Measurements from ENCODE around the gene TPM2. TPM values are rescaled to one million over a fixed set of nuclear protein-coding genes. Genes with fewer than 3 reads are reported as not detected.
A peak's percentile ranks its signal among the peaks of the same experiment; 100 is the strongest.

The TPM2 gene
- polyA plus RNA-seq, 1 donor from 2014 or later: not detected

DNA sequence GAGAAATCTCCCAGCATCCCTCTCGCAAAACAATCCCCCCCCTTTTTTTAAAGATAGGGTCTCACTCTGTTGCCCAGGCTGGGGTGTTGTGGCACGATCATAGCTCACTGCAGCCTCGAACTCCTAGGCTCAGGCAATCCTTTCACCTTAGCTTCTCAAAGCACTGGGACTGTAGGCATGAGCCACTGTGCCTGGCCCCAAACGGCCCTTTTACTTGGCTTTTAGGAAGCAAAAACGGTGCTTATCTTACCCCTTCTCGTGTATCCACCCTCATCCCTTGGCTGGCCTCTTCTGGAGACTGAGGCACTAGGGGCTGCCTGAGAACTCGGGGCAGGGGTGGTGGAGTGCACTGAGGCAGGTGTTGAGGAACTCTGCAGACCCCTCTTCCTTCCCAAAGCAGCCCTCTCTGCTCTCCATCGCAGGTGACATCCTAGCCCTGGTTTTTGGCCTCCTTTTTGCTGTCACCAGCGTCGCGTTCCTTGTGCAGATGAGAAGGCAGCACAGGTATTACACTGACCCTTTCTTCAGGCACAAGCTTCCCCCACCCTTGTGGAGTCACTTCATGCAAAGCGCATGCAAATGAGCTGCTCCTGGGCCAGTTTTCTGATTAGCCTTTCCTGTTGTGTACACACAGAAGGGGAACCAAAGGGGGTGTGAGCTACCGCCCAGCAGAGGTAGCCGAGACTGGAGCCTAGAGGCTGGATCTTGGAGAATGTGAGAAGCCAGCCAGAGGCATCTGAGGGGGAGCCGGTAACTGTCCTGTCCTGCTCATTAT is 9.2 kb downstream of the TPM2 start:
- H3K27ac Mint-ChIP-seq: peak overlapping the region; percentile 46 to 78 (median 77)

DNA sequence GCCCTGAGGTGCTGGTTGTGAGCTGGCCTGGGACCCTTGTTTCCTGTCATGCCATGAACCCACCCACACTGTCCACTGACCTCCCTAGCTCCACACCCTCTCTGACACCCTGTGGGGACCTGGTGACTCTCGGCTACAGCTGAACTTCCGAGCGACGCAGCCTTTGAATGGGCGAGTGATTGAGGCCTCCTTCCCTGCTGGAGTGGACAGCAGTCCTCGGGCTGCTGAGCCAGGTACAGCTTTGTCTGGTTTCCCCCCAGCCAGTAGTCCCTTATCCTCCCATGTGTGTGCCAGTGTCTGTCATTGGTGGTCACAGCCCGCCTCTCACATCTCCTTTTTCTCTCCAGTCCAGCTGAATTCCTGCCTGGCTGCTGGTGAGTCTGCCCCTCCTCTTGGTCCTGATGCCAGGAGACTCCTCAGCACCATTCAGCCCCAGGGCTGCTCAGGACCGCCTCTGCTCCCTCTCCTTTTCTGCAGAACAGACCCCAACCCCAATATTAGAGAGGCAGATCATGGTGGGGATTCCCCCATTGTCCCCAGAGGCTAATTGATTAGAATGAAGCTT is 9.9 kb downstream of the TPM2 start:
- Mint-ChIP-seq H3K9me3 (no peaks in the 10 kb centered on the region), H3K27me3 (peaks cover 8% of the 10 kb centered on the region), H3K4me3 (peak overlapping the region; percentile 10 to 91 (median 52)), H3K4me1 (peaks cover 22 to 25% (median 24%) of the 10 kb centered on the region in 3 donors), H3K36me3 (peaks cover 6% of the 10 kb centered on the region), H3K27ac (peak overlapping the region in 1 of 3 donors; percentile 78)

More for the DNA sequence above, 9.2 kb downstream of the TPM2 start:
- Mint-ChIP-seq H3K9me3 (no peaks in the 10 kb centered on the region), H3K36me3 (peaks cover 6% of the 10 kb centered on the region), H3K4me3 (peak overlapping the region; percentile 52 to 91 (median 67)), H3K27me3 (peaks cover 6% of the 10 kb centered on the region), H3K4me1 (peaks cover 22 to 25% (median 23%) of the 10 kb centered on the region in 3 donors)

DNA sequence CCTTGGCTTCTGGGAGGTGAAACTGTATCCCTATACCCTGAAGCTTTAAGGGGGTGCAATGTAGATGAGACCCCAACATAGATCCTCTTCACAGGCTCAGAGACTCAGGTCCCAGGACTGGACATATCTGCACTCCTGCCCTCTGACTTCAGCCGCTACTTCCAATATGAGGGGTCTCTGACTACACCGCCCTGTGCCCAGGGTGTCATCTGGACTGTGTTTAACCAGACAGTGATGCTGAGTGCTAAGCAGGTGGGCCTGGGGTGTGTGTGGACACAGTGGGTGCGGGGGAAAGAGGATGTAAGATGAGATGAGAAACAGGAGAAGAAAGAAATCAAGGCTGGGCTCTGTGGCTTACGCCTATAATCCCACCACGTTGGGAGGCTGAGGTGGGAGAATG is 10.6 kb downstream of the TPM2 start:
- Mint-ChIP-seq H3K36me3 (peaks cover 4% of the 10 kb centered on the region), H3K4me1 (peaks cover 22 to 27% (median 27%) of the 10 kb centered on the region in 3 donors), H3K27ac (no peak overlapping the region), H3K4me3 (peak overlapping the region in 2 of 4 donors; percentile 68 to 72), H3K9me3 (peaks cover 0 to 1% (median 0%) of the 10 kb centered on the region in 3 donors), H3K27me3 (peaks cover 12% of the 10 kb centered on the region)

DNA sequence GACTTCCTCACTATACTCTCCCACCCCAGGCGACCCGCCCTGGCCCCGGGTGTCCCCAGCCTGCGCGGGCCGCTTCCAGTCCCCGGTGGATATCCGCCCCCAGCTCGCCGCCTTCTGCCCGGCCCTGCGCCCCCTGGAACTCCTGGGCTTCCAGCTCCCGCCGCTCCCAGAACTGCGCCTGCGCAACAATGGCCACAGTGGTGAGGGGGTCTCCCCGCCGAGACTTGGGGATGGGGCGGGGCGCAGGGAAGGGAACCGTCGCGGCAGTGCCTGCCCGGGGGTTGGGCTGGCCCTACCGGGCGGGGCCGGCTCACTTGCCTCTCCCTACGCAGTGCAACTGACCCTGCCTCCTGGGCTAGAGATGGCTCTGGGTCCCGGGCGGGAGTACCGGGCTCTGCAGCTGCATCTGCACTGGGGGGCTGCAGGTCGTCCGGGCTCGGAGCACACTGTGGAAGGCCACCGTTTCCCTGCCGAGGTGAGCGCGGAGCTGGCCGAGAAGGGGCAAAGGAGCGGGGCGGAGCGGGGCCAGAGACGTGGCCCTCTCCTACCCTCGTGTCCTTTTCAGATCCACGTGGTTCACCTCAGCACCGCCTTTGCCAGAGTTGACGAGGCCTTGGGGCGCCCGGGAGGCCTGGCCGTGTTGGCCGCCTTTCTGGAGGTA is 13.9 kb downstream of the TPM2 start:
- Mint-ChIP-seq H3K36me3 (peaks cover 4% of the 10 kb centered on the region), H3K4me1 (peaks cover 18 to 20% (median 20%) of the 10 kb centered on the region in 3 donors), H3K9me3 (peaks cover 0 to 1% (median 0%) of the 10 kb centered on the region in 3 donors), H3K27me3 (peaks cover 12% of the 10 kb centered on the region), H3K4me3 (peak overlapping the region; percentile 57 to 84 (median 78)), H3K27ac (no peak overlapping the region)

DNA sequence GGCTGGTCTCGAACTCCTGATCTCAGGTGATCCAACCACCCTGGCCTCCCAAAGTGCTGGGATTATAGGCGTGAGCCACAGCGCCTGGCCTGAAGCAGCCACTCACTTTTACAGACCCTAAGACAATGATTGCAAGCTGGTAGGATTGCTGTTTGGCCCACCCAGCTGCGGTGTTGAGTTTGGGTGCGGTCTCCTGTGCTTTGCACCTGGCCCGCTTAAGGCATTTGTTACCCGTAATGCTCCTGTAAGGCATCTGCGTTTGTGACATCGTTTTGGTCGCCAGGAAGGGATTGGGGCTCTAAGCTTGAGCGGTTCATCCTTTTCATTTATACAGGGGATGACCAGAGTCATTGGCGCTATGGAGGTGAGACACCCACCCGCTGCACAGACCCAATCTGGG is 14.5 kb downstream of the TPM2 start:
- H3K27ac Mint-ChIP-seq: no peak overlapping the region
- peaks cover 0 to 1% (median 0%) of the 10 kb centered on the region in 3 donors for H3K9me3 Mint-ChIP-seq
- peaks cover 4% of the 10 kb centered on the region for H3K36me3 Mint-ChIP-seq
- H3K4me3 Mint-ChIP-seq: peak overlapping the region; percentile 22 to 84 (median 78)
- H3K27me3 Mint-ChIP-seq: peaks cover 12% of the 10 kb centered on the region
- H3K4me1 Mint-ChIP-seq: peaks cover 11 to 13% (median 13%) of the 10 kb centered on the region in 3 donors

DNA sequence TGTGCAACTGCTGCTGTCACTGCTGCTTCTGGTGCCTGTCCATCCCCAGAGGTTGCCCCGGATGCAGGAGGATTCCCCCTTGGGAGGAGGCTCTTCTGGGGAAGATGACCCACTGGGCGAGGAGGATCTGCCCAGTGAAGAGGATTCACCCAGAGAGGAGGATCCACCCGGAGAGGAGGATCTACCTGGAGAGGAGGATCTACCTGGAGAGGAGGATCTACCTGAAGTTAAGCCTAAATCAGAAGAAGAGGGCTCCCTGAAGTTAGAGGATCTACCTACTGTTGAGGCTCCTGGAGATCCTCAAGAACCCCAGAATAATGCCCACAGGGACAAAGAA is 15.7 kb downstream of the TPM2 start:
- Mint-ChIP-seq H3K4me1 (peaks cover 6 to 7% (median 7%) of the 10 kb centered on the region in 3 donors), H3K4me3 (no peak overlapping the region), H3K36me3 (peaks cover 3% of the 10 kb centered on the region), H3K27me3 (peaks cover 12% of the 10 kb centered on the region), H3K27ac (no peak overlapping the region), H3K9me3 (peaks cover 0 to 1% (median 0%) of the 10 kb centered on the region in 3 donors)

DNA sequence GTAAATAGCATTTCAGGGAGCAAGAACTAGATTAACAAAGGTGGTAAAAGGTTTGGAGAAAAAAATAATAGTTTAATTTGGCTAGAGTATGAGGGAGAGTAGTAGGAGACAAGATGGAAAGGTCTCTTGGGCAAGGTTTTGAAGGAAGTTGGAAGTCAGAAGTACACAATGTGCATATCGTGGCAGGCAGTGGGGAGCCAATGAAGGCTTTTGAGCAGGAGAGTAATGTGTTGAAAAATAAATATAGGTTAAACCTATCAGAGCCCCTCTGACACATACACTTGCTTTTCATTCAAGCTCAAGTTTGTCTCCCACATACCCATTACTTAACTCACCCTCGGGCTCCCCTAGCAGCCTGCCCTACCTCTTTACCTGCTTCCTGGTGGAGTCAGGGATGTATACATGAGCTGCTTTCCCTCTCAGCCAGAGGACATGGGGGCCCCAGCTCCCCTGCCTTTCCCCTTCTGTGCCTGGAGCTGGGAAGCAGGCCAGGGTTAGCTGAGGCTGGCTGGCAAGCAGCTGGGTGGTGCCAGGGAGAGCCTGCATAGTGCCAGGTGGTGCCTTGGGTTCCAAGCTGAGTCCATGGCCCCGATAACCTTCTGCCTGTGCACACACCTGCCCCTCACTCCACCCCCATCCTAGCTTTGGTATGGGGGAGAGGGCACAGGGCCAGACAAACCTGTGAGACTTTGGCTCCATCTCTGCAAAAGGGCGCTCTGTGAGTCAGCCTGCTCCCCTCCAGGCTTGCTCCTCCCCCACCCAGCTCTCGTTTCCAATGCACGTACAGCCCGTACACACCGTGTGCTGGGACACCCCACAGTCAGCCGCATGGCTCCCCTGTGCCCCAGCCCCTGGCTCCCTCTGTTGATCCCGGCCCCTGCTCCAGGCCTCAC is 16.3 kb downstream of the TPM2 start, which contains the start of gene CA9:
Gene CA9, plus strand, starts transcription at position 797 of the 893 bp plus-strand sequence. Its CDS starts 32 bp downstream, at position 829.
- Mint-ChIP-seq H3K9me3 (peaks cover 0 to 1% (median 0%) of the 10 kb centered on the region in 3 donors), H3K27me3 (peaks cover 12% of the 10 kb centered on the region), H3K27ac (peak within 1 kb of the TSS in 1 of 3 donors; percentile 24), H3K36me3 (peaks cover 3% of the 10 kb centered on the region), H3K4me1 (peaks cover 6 to 7% (median 6%) of the 10 kb centered on the region in 3 donors), H3K4me3 (peak within 1 kb of the TSS in 3 of 4 donors; percentile 6 to 76 (median 33))

DNA sequence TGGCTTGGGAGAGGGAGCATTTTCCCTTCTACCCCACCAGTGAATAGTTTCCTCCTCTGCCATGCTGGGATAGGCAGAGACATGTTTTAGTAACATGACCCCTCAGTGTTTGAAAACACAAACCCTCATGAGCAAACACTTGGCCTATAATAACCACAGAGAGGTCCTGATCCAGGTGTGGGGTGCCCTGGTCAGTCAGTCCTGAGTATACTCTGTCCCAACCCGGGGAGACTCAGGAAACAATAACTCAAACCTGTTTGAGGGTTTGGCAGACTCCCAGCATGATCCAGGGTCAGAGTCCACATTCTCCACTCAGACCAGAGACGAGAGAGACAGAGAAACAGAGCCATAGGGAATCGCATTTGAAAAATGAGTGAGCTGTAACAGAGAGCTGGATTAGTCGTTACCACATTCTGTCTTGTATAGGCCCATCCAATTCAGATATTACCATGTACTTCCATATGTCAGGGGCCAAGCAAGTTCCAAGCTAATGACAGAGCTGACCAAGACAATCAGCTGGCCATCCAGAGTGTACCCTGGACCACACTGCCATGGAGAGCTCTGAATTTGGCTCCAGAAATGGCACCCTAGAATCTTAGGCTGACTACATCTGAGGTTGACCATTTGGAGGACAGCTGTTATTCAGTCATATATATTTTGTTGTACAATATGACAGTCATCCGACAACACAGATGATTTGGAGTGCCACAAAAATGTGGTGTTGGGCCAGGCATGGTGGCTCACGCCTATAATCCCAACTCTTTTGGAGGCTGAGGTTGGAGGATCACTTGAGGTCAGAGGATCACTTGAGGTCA is 20.2 kb downstream of the TPM2 start:
- H3K4me1 Mint-ChIP-seq: peaks cover 14 to 19% (median 15%) of the 10 kb centered on the region in 3 donors
- peaks cover 0 to 1% (median 0%) of the 10 kb centered on the region in 3 donors for H3K9me3 Mint-ChIP-seq
- H3K27me3 Mint-ChIP-seq: peaks cover 1% of the 10 kb centered on the region
- no peaks in the 10 kb centered on the region for H3K36me3 Mint-ChIP-seq
- H3K4me3 Mint-ChIP-seq: no peak overlapping the region
- no peak overlapping the region for H3K27ac Mint-ChIP-seq

DNA sequence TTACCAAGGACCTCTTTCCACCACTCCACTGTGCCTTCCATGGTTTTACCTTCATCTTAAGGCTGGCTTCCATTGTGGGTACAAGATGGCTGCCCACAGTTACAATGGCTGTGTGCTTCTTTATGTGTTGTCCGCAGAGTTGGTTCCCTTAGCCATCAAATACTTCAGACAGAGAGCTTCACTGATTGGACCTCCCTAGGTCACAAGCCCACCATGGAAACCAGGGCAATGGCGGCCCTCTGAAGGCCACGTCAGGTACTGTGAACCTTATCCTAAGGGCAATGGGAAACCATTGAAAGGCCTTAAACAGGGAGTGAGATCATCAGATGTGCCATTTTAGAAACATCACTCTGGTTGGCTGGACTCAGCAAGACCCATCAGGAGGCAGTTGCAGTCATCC is 21.8 kb downstream of the TPM2 start:
- Mint-ChIP-seq H3K27me3 (no peaks in the 10 kb centered on the region), H3K36me3 (no peaks in the 10 kb centered on the region), H3K27ac (no peak overlapping the region), H3K4me1 (peaks cover 17 to 19% (median 19%) of the 10 kb centered on the region in 3 donors), H3K4me3 (no peak overlapping the region), H3K9me3 (no peaks in the 10 kb centered on the region)

DNA sequence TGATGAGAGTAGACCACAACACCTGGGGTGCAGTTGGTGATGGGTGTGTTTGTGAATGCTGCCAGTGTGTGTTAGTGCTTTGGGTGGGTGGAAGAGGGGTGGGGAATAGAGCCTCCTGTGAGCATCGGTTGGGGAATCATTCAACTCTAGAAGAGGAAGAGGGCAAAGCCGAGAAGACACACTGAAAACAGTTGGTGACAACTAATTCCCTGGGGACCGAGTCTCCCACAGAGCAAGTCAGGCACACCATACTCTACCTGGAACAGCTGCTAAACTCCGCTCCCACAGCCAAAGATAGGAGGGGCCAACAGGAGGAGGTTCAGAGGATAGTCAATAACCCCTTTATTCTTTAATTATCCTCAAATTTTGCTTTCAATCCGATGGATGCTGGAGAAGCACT is 23.2 kb downstream of the TPM2 start:
- Mint-ChIP-seq H3K4me1 (peaks cover 23 to 33% (median 33%) of the 10 kb centered on the region in 3 donors), H3K4me3 (peak overlapping the region in 3 of 4 donors; percentile 13 to 56 (median 41)), H3K36me3 (no peaks in the 10 kb centered on the region), H3K9me3 (no peaks in the 10 kb centered on the region), H3K27ac (no peak overlapping the region), H3K27me3 (no peaks in the 10 kb centered on the region)

DNA sequence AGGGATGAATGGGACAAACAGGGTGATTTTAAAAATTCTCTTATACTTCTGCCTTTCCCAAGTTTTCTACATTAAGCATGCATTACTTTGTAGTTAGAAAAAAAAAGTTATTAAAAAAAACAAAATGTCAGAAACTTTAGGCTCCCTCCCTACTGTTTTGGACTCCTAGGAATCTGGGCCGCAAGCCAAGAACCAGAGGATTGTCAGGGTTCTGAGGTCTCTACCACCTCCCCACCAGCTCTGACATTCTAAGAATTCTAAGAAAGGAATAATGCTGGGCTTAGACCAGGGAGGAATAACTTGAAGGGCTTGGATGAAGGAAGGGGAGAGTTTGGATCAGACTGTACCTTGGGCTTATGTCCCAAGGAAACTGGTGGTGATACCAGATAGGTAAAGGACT is 23.7 kb downstream of the TPM2 start:
- Mint-ChIP-seq H3K27ac (no peak overlapping the region), H3K4me3 (peak overlapping the region in 3 of 4 donors; percentile 13 to 94 (median 41)), H3K27me3 (no peaks in the 10 kb centered on the region), H3K36me3 (no peaks in the 10 kb centered on the region), H3K4me1 (peaks cover 23 to 36% (median 33%) of the 10 kb centered on the region in 3 donors), H3K9me3 (no peaks in the 10 kb centered on the region)

DNA sequence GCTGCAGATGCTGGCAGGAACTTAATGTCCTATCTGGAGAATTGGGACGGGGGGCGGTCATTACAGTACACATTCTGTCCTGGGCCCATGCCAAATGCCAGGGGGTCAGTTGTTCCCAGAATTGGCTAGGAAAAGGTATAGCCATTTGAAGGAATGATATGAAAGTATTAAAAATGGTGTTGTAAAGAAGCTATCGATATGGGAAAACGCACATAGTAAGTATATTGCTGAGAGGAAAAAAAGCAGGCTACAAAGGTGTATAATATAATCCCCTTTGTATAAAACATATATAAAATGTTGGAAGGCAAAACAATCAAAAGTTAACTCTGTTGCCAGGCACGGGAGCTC is 24.3 kb downstream of the TPM2 start:
- Mint-ChIP-seq H3K9me3 (no peaks in the 10 kb centered on the region), H3K27me3 (no peaks in the 10 kb centered on the region), H3K36me3 (no peaks in the 10 kb centered on the region), H3K27ac (peak overlapping the region in 2 of 3 donors; percentile 8 to 36), H3K4me1 (peaks cover 23 to 42% (median 34%) of the 10 kb centered on the region in 3 donors), H3K4me3 (peak overlapping the region; percentile 77 to 94 (median 88))

DNA sequence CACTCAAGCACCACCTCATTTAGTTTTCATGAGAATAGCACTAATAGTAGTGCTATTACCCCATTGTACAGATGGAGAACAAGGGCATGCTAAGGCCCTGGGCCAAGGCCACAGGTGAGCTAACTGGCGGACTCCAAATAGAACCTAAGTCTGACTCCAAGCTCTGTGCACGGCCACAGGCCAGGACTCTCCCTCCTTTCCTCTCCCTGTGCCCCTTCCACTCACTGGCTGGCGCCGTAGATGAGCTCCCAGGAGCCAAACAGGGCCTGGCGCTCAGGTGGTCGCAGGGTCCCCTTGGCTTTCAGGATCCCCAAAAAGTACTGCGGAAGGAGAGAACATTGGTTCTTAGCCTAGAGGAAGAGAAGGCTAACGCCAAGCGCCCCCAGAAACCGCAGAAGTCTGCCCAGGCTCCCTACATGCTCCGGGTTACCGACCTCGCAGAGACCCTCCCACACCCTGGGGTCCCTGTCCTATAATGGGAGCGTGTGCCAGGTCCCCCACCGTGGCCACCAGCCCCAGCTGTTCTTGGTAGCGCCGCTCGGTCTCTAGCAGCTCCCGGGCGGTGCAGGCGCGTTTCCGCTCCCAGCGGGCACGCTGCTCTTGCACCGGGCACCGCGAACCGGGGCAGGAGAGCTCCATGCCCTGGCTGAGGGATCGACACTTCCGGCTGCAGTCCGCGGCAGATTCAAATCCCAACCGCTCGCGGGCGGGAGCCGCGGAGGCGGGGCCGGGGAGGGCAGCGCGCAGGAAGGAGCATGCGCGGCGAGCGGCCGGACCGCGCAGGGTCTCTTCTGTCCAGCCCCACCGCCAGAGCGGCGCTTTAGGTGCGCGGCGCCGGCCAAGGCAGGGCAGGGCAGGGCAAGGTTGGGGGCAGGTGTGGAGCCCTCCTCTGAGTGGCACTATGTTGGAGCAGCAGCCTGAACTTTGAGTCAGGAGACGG is 24.9 kb downstream of the TPM2 start, which contains the start of gene ARHGEF39:
Gene ARHGEF39, minus strand, starts transcription at position 665 of the 940 bp plus-strand sequence. Its CDS starts 26 bp downstream, at position 639.
- Mint-ChIP-seq H3K4me3 (peak within 1 kb of the TSS; percentile 77 to 94 (median 88)), H3K36me3 (peaks cover 2% of the 10 kb centered on the region), H3K27ac (peak within 1 kb of the TSS; percentile 17 to 73 (median 36)), H3K27me3 (no peaks in the 10 kb centered on the region), H3K4me1 (peaks cover 23 to 48% (median 40%) of the 10 kb centered on the region in 3 donors), H3K9me3 (no peaks in the 10 kb centered on the region)
